ENCODE results near the gene PALLD. TPM values are rescaled to one million over a fixed set of nuclear protein-coding genes. Genes with fewer than 3 reads are reported as not detected.

PALLD gene
- total and polyA plus RNA-seq, 2 donors (not counting 3 experiments of a cell fraction or from before 2014, with no cell fraction given): 13.4 to 48.2 TPM

GRCh38 chr4:168656946-168657473, 160.2 kb downstream of the PALLD start:
- Histone ChIP-seq H3K27ac (ENCODE audit: insufficient read depth, low read depth, low read length) (no peak overlapping the region), H3K36me3 (ENCODE audit: control insufficient read depth in 2 of 2, extremely low read depth in 1 of 2, insufficient read depth in 2 of 2, low read length in 2 of 2) (no peaks in the 10 kb centered on the region), H3K79me2 (ENCODE audit: control insufficient read depth, insufficient read depth, low read length) (no peaks in the 10 kb centered on the region), H3K9me3 (replicated peaks; ENCODE audit: control insufficient read depth, insufficient read depth, low read length) (no peaks in the 10 kb centered on the region), H3K9me1 (replicated peaks; ENCODE audit: control insufficient read depth, extremely low read depth, insufficient read depth, low read length) (no peaks in the 10 kb centered on the region), H4K20me1 (replicated peaks; ENCODE audit: control insufficient read depth, extremely low read depth, insufficient read depth, low read length) (no peaks in the 10 kb centered on the region), H2AFZ (ENCODE audit: low read depth, low read length) (no peak overlapping the region), H3K4me2 (ENCODE audit: insufficient read depth, low read length) (no peak overlapping the region), H3K27me3 (ENCODE audit: control insufficient read depth in 2 of 2, insufficient read depth in 2 of 2, low read length in 2 of 2) (no peaks in the 10 kb centered on the region), H3K4me3 (replicated peaks in 1 of 3; ENCODE audit: insufficient read depth in 1 of 3, low read depth in 1 of 3, low read length in 3 of 3) (no peak overlapping the region), H3K9ac (replicated peaks; ENCODE audit: extremely low read depth, insufficient read depth, low read length) (no peak overlapping the region), H3K4me1 (ENCODE audit: control insufficient read depth, extremely low read depth, insufficient read depth, low read length) (no peaks in the 10 kb centered on the region)
- intact Hi-C loops (cut with micrococcal nuclease): no loop called here
- TF ChIP-seq POLR2A (IDR thresholded peaks at IDR 0.05; ENCODE audit: low read depth, low read length) (no peak), GATA2 (IDR thresholded peaks at IDR 0.05; ENCODE audit: insufficient read depth, insufficient read length, low read depth, low read length) (no peak), JUN (IDR thresholded peaks at IDR 0.05; ENCODE audit: borderline replicate concordance, insufficient read depth, insufficient read length, low read depth) (no peak), EZH2 (IDR thresholded peaks at IDR 0.05; ENCODE audit: borderline replicate concordance, low read depth, low read length, severe bottlenecking) (no peak), MAX (IDR thresholded peaks at IDR 0.05; ENCODE audit: insufficient read depth, insufficient read length) (no peak), FOS (IDR thresholded peaks at IDR 0.05; ENCODE audit: borderline replicate concordance, insufficient read depth, low read length) (no peak), POLR2AphosphoS5 (IDR thresholded peaks at IDR 0.05; ENCODE audit: insufficient read depth, low read depth, low read length) (no peak), CTCF (IDR thresholded peaks at IDR 0.05; ENCODE audit: extremely low read depth in 1 of 2, insufficient read depth in 1 of 2, low read depth in 1 of 2, low read length in 2 of 2) (no peak), MYC (IDR thresholded peaks at IDR 0.05; ENCODE audit: low read depth, low read length) (no peak)
- BruUV-seq (replicated peaks): no TSS peak
- ChIA-PET POLR2A (no interaction called here), CTCF (interaction anchor here (0.7 to 2.3 kb wide), 7 partner anchors 12 to 265 kb away, joined by 3 to 7 read pairs (median 3); no protein-coding TSS in a partner anchor)
- FAIRE-seq (no peak), DNase-seq (ENCODE audit: low read depth, low spot score) (no peak)
- dilution Hi-C loops (cut with MboI; ENCODE audit: extremely low pct_ligation_motif_present, low sequenced_read_pairs): no loop called here

Measured in endothelial cell of umbilical vein (primary cell).